Effector memory CD8-positive, alpha-beta T cell (primary cell): ENCODE data around the gene EAPP.
"Not testable (repeated sequence)": the region's sequence is repeated elsewhere in the genome, so short reads cannot be mapped to it uniquely, and the experiment has no call there.

ENCODE experiments used
- ATAC-seq: fragments of 150-1000 bp; cut with Tn5 transposase; replicated peaks from 2 replicates; pipeline ENCODE4 v1.10.0; 2021; ENCODE audit warnings: mild to moderate bottlenecking, moderate library complexity
- DNase-seq, 3 experiments: peaks; one replicate each; pipeline ENCODE4 v3.0.0; 2021
- H3K27ac Mint-ChIP-seq, 2 donors: one replicate each; pipeline ENCODE4 v1.8.0; 2022; ENCODE audit warnings: mild to moderate bottlenecking in 2 of 2, mixed read lengths in 2 of 2, moderate library complexity in 2 of 2
- H3K27me3 Mint-ChIP-seq, 2 donors: one replicate each; pipeline ENCODE4 v1.8.0; 2022; ENCODE audit warnings: mixed read lengths in 2 of 2
- H3K36me3 Mint-ChIP-seq: one replicate; pipeline ENCODE4 v1.8.0; 2022; ENCODE audit warnings: mild to moderate bottlenecking, moderate library complexity, mixed read lengths; ENCODE audit not compliant: insufficient read depth
- H3K4me1 Mint-ChIP-seq, 2 donors: one replicate each; pipeline ENCODE4 v1.8.0; 2022; ENCODE audit warnings: low read depth in 2 of 2, mixed read lengths in 2 of 2
- H3K4me3 Mint-ChIP-seq, 2 donors: one replicate each; pipeline ENCODE4 v1.8.0; 2022; ENCODE audit warnings: mild to moderate bottlenecking in 2 of 2, mixed read lengths in 2 of 2, moderate library complexity in 2 of 2
- H3K9me3 Mint-ChIP-seq, 2 donors: one replicate each; pipeline ENCODE4 v1.8.0; 2022; ENCODE audit warnings: mixed read lengths in 2 of 2

Gene EAPP

DNA sequence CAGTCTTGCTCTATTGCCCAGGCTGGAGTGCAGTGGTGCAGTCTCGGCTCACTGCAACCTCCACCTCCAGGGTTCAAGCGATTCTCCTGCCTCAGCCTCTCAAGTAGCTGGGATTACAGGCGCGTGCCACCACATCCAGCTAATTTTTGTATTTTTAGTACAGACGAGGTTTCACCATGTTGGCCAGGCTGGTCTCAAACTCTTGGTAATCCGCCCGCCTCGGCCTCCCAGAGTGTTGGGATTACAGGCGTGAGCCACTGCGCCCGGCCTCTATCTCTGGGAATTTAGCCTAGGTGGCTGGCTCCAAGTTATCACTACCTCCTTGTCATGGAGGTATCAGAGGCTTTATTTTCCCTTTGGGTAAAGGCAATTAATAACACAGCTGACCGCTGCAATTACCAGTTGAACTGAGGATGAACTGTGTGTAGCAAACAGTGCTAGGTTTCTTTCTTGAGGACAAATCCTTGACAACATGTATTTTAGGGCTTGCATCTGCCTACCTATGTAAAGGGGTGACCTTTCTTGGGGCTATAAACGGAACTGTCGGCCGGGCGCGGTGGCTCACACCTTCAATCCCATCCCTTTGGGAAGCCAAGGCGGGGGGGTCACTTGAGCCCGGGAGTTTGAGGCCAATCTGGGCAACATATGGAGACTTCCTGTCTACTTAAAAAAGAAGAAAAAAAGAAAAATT, 9.9 kb upstream of the EAPP start:
- H3K4me1 Mint-ChIP-seq, H3K27me3 Mint-ChIP-seq, DNase-seq, H3K9me3 Mint-ChIP-seq, ATAC-seq: not testable (repeated sequence)
- H3K27ac Mint-ChIP-seq = peak overlapping the region in 1 of 2 donors; percentile 88
- peaks cover 60% of the 10 kb centered on the region for H3K36me3 Mint-ChIP-seq
- H3K4me3 Mint-ChIP-seq = peak overlapping the region in 1 of 2 donors; percentile 12

DNA sequence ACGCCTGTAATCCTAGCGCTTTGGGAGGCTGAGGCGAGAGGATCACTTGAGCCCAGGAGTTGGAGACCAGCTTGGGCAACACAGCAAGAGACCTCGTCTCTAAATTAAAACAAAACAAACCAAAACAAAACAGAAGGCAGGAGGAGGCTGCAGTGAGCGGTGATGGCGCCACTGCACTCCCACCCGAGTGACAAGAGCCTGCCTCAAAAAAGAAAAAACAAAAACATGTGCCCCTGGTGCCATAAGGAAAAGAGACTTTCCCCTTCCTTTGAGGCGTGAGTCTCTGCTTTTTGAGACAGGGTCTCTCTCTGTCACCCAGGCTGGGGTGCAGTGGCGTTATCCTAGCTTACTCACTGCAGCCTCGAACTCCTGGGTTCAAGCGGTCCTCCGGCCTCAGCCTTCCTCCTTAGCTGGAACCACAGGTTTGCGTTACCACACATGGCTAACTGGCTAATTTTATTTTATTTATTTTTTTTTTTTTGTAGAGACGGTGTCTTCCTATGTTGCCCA, 9.0 kb upstream of the EAPP start:
- Mint-ChIP-seq H3K4me1 (peaks cover 0 to 2% of the 10 kb centered on the region in 2 donors), H3K27me3 (no peaks in the 10 kb centered on the region), H3K27ac (peak overlapping the region in 1 of 2 donors; percentile 88), H3K9me3 (no peaks in the 10 kb centered on the region), H3K36me3 (peaks cover 56% of the 10 kb centered on the region), H3K4me3 (peak overlapping the region; percentile 38 to 68)
- DNase-seq = no peak
- ATAC-seq = no peak

- not testable (repeated sequence) for H3K9me3 Mint-ChIP-seq, H3K27me3 Mint-ChIP-seq, H3K4me3 Mint-ChIP-seq, H3K4me1 Mint-ChIP-seq, DNase-seq
- H3K27ac Mint-ChIP-seq = peak overlapping the region in 1 of 2 donors; percentile 88
- peak; percentile 7 for ATAC-seq
- H3K36me3 Mint-ChIP-seq = peaks cover 42% of the 10 kb centered on the region
Observed at GRCh38 chr14:34547136-34547520, 7.6 kb upstream of the EAPP start.

DNA sequence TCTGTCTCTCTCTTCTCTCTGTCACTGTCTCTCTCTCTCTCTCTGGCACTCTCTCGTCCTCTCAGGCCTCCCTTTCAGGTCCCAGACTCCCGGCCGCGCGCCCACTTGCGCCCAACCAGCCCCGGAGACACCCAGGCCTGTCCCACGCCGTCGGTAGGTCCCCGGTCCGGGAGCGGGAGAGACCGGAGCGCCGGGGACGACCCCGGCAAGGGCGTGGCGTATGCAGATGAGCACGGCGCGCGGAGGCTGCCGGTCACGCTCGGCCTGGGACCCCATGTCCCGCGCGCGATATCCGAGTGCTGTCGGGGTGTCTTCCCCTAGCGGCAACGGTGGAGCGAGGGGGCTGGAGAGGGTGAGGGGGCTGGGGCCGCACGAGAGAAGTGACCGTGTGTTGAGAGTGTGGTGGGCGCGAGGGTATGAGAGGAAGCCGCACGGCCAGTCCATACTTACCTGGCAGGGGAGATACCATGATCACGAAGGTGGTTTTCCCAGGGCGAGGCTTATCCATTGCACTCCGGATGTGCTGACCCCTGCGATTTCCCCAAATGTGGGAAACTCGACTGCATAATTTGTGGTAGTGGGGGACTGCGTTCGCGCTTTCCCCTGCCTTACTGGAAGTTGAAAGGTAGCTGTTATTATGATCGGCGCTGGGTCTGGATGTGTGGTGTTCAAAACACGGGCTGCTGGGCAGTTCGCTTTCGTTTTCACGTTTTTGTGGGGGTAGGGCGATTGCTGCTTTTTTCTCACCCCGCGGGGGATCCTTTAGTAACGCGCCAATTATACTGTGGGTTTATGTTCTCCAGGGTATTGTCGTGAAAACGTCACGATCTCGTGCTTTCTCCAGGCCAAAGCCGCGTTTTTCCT, 7.0 kb upstream of the EAPP start:
- ATAC-seq = peak; percentile 76
- H3K4me3 Mint-ChIP-seq, DNase-seq, H3K4me1 Mint-ChIP-seq, H3K9me3 Mint-ChIP-seq, H3K27ac Mint-ChIP-seq, H3K27me3 Mint-ChIP-seq: not testable (repeated sequence)
- H3K36me3 Mint-ChIP-seq = peaks cover 36% of the 10 kb centered on the region

DNA sequence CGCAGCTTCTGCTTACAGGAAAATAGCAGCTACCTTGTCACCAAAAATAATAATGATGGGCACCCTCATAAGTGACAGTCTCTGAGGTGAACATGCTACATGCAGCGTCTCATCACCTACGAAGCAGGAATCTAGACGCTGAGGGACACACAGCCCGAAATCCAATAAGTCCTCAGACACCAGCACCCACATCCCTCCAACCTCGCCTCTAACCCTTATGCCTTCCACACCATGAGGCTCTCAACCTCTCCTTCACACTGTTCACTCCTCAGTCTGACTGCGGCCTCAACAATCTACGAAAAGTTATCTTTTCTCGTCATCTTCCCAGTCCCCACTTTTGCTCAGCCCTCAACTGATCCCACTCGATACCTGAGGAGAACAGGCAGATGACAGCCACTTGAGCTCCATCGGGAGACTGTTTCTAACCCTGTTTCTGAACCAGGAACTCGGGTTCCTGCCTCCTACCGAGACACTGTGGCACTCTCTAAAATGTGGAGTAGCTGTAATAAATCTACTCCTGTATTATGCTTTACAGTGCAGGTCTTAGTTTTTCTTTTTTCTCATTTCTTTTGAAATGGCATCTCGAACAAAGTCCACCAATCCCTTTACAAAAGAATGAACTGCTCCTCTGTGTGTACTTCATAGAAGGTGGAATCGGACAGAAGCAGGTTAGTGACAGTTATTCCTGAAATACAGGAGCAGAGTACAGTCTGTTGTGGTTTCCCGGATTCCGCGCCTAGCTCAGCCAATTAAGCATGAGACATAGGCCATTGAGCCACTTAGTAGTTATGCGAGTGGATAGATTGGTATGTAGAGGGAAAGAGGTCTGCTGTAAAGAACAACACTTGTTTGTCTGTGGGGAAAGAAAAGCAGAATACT, 919 bp upstream of the EAPP start:
- H3K27me3 Mint-ChIP-seq, H3K9me3 Mint-ChIP-seq, ATAC-seq, DNase-seq: not testable (repeated sequence)
- H3K36me3 Mint-ChIP-seq = peaks cover 34% of the 10 kb centered on the region
- H3K4me1 Mint-ChIP-seq = peaks cover 10 to 19% of the 10 kb centered on the region in 2 donors
- peak overlapping the region; percentile 98 to 99 for H3K4me3 Mint-ChIP-seq
- H3K27ac Mint-ChIP-seq = peak overlapping the region; percentile 99

DNA sequence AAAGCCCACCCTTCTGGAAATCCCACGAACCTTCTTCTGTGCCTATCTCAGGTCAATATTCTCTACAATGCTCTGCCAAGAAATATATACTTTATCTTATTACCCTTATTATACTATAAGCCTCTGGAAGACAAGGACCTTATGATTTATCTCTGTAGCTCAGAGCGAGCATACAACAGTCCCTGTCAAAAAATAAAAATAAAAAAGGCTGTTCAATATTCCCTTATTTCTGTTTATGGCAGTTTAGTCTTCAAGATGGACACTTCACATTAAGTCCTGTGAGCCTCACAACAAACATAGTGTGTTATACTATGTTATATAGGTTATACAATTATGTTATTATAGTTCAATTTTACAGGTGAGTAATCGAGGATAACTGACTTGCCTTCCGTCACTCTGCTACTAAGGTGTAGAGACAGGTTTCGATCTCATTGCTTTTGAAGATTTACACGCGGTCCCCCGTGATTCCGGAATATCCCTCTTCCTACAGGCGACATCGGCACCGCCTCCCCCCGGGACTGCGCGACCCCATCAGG, 562 bp downstream of the EAPP start:
- no peaks in the 10 kb centered on the region for H3K27me3 Mint-ChIP-seq
- peak overlapping the region; percentile 98 to 99 for H3K4me3 Mint-ChIP-seq
- H3K4me1 Mint-ChIP-seq = peaks cover 10 to 19% of the 10 kb centered on the region in 2 donors
- H3K36me3 Mint-ChIP-seq = peaks cover 48% of the 10 kb centered on the region
- no peaks in the 10 kb centered on the region for H3K9me3 Mint-ChIP-seq
- peak; percentile 14 for ATAC-seq
- no peak for DNase-seq
- peak overlapping the region; percentile 99 for H3K27ac Mint-ChIP-seq

GRCh38 chr14:34538096-34538495, 1.4 kb downstream of the EAPP start:
- H3K27ac Mint-ChIP-seq = peak overlapping the region; percentile 99

DNA sequence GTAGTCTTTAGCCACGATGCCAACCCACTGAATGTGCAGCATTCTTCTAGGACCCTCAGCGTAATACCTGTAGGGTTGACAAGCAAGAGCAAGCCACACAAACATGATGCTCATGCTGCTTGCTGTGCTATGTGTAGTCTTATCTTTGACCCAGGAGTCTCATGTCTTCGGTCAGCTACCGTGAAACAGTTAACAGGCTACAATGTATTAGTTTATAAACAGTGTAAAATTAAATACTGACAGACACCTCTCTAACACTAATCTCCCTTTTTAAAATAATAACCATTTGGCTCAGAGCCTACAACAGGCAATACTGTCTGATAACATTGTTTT, 1.9 kb downstream of the EAPP start:
- no peak for ATAC-seq
- H3K36me3 Mint-ChIP-seq = peaks cover 61% of the 10 kb centered on the region
- no peak for DNase-seq

More at GRCh38 chr14:34538096-34538495, 1.4 kb downstream of the EAPP start:
- not testable (repeated sequence) for H3K9me3 Mint-ChIP-seq, ATAC-seq, DNase-seq, H3K27me3 Mint-ChIP-seq
- H3K4me1 Mint-ChIP-seq = peaks cover 10 to 19% of the 10 kb centered on the region in 2 donors
- peak overlapping the region; percentile 98 to 99 for H3K4me3 Mint-ChIP-seq
- peaks cover 57% of the 10 kb centered on the region for H3K36me3 Mint-ChIP-seq

DNA sequence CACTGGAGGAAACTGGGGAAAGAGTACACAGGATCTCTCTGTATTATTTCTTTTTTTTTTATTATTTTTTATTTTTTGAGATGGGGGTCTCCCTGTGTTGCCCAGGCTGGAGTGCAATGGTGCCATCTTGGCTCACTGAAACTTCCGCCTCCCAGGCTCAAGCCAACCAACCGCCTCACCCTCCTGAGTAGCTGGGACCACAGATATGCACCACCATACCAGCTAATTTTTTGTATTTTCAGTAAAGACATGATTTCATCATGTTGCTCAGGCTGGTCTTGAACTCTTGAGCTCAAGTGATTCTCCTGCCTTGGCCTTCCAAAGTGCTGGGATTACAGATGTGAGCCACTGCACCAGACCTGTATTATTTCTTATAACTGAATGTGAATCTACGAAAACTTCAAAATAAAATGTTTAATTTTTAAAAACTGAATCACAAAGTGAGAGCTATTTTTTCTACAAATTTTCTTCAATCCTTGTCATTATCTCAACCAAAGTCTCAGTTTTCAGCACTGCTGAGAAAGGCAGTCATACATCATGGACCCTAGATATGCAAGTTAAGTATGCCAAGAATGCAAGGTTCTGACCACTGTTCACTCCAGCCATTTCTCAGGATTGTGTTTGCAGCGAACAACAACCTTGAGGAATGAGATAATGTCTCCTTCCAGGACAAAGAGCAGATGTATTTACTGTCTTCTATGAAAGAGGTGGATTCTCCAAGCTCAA, 2.4 kb downstream of the EAPP start:
- Mint-ChIP-seq H3K36me3 (peaks cover 67% of the 10 kb centered on the region), H3K9me3 (no peaks in the 10 kb centered on the region), H3K27ac (peak overlapping the region; percentile 22 to 99), H3K4me3 (peak overlapping the region in 1 of 2 donors; percentile 98), H3K27me3 (no peaks in the 10 kb centered on the region), H3K4me1 (peaks cover 10 to 19% of the 10 kb centered on the region in 2 donors)
- no peak for DNase-seq
- ATAC-seq = no peak

More for the DNA sequence above, 1.9 kb downstream of the EAPP start:
- H3K9me3 Mint-ChIP-seq = no peaks in the 10 kb centered on the region
- H3K27me3 Mint-ChIP-seq = no peaks in the 10 kb centered on the region
- peak overlapping the region in 1 of 2 donors; percentile 98 for H3K4me3 Mint-ChIP-seq
- peaks cover 10 to 19% of the 10 kb centered on the region in 2 donors for H3K4me1 Mint-ChIP-seq
- H3K27ac Mint-ChIP-seq = peak overlapping the region in 1 of 2 donors; percentile 99

GRCh38 chr14:34527591-34527990, 11.9 kb downstream of the EAPP start:
- ATAC-seq (no peak), DNase-seq (no peak)
- Mint-ChIP-seq H3K9me3 (no peaks in the 10 kb centered on the region), H3K27ac (no peak overlapping the region), H3K4me3 (no peak overlapping the region), H3K27me3 (no peaks in the 10 kb centered on the region), H3K4me1 (no peaks in the 10 kb centered on the region), H3K36me3 (peaks cover 100% of the 10 kb centered on the region)

DNA sequence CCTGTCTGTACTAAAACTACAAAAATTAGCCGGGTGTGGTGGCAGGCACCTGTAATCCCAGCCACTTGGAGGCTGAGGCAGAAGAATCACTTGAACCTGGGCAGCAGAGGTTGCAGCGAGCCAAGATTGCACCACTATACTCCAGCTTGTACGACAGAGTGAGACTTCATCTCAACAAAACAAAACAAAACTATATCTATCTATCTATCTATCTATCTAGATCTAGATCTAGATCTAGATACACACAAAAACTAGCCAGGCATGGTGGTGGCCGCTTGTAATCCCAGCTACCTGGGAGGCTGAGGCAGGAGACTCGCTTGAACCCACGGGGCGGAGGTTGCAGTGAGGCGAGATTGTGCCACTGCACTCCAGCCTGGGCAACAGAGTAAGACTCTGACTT, 15.3 kb downstream of the EAPP start:
- Mint-ChIP-seq H3K36me3 (peaks cover 100% of the 10 kb centered on the region), H3K27ac (peak overlapping the region in 1 of 2 donors; percentile 41)
- not testable (repeated sequence) for H3K27me3 Mint-ChIP-seq, H3K4me1 Mint-ChIP-seq, H3K4me3 Mint-ChIP-seq, H3K9me3 Mint-ChIP-seq, ATAC-seq, DNase-seq

DNA sequence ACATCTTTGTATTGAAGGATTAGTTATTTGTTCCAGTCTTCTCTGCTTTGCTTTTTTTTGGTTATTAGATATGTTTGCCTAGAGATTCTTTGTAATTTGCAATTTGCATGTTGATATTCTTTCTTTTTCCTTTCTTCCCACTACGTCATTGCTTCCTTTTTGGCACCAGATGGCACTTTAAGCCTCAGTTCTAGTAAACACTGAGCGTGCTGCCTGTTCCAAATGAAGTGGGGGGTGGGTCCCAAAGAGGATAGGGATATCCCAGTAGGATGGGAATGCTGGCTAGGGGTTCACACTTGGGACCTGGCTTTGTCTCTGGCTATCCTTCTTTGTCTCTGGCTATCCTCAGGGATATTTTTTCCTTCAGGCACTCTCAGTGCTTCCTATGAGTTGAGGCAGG, 17.0 kb downstream of the EAPP start:
- ATAC-seq = no peak
- H3K4me1 Mint-ChIP-seq = peaks cover 0 to 1% of the 10 kb centered on the region in 2 donors
- H3K9me3 Mint-ChIP-seq = no peaks in the 10 kb centered on the region
- peaks cover 100% of the 10 kb centered on the region for H3K36me3 Mint-ChIP-seq
- no peak for DNase-seq
- no peaks in the 10 kb centered on the region for H3K27me3 Mint-ChIP-seq
- peak overlapping the region in 1 of 2 donors; percentile 15 for H3K27ac Mint-ChIP-seq
- H3K4me3 Mint-ChIP-seq = no peak overlapping the region
